ENCODE measurements around the gene ARG2.

DNA sequence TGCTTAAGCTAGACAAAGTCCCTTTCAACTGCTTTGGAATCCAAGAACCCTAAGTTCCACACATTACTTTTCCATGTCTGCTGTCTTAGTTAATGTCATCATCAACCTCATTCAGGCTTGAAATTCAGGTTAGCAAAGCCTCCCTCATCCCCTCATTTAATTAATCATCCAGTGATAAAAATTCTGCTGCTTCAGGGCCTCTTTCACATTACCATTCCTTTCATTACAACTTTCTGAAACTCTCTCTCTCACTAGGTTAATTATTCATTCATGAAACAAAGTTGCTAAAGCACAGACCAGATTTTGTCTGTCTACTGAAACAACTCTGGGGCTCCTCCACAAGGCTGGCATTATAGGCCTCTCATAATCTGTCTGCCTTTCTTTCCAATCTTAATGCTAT is 64.1 kb downstream of the ARG2 start:
- TF ChIP-seq EZH2phosphoT487 (IDR thresholded peaks at IDR 0.05; ENCODE audit: borderline replicate concordance, low read length) = no peak
- TF ChIP-seq, protein P1, sequence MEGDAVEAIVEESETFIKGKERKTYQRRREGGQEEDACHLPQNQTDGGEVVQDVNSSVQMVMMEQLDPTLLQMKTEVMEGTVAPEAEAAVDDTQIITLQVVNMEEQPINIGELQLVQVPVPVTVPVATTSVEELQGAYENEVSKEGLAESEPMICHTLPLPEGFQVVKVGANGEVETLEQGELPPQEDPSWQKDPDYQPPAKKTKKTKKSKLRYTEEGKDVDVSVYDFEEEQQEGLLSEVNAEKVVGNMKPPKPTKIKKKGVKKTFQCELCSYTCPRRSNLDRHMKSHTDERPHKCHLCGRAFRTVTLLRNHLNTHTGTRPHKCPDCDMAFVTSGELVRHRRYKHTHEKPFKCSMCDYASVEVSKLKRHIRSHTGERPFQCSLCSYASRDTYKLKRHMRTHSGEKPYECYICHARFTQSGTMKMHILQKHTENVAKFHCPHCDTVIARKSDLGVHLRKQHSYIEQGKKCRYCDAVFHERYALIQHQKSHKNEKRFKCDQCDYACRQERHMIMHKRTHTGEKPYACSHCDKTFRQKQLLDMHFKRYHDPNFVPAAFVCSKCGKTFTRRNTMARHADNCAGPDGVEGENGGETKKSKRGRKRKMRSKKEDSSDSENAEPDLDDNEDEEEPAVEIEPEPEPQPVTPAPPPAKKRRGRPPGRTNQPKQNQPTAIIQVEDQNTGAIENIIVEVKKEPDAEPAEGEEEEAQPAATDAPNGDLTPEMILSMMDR (conservative IDR thresholded peaks at IDR 0.05; ENCODE audit: low read depth, low read length) = no peak
